VCaP (cell line): ENCODE results near the gene POLD3.

ENCODE experiments used
- H3K27ac ChIP-seq: fragments of 450-650 bp; 2 replicates; pipeline ENCODE4 v1.5.1; 2017
- CTCF ChIP-seq: fragments of 450-650 bp; conservative IDR thresholded peaks from 2 replicates; pipeline ENCODE4 v1.5.1; 2017; ENCODE audit warnings: mild to moderate bottlenecking, moderate library complexity

The POLD3 gene

GRCh38 chr11:74559110-74559933, 33.1 kb upstream of the POLD3 start:
- no peak for TF ChIP-seq CTCF
- peak overlapping the region; percentile 67 for H3K27ac ChIP-seq

GRCh38 chr11:74559934-74560309, 32.5 kb upstream of the POLD3 start:
- peak overlapping the region; percentile 67 for H3K27ac ChIP-seq
- TF ChIP-seq CTCF, result no peak

- no peak overlapping the region; the same call in 1 of the 2 replicates for H3K27ac ChIP-seq
- TF ChIP-seq CTCF, result no peak
These were observed 26.0 kb upstream of the POLD3 start for GRCh38 chr11:74566146-74566960.

GRCh38 chr11:74568028-74568427, 24.4 kb upstream of the POLD3 start:
- TF ChIP-seq CTCF, result no peak
- H3K27ac ChIP-seq, result no peak overlapping the region

GRCh38 chr11:74570266-74571061, 21.9 kb upstream of the POLD3 start:
- TF ChIP-seq CTCF, result peak; percentile 92
- no peak overlapping the region for H3K27ac ChIP-seq

- TF ChIP-seq CTCF, result no peak
- no peak overlapping the region for H3K27ac ChIP-seq
These were observed 21.4 kb upstream of the POLD3 start for GRCh38 chr11:74571062-74571399.

GRCh38 chr11:74572349-74572748, 20.0 kb upstream of the POLD3 start:
- TF ChIP-seq CTCF, result no peak
- no peak overlapping the region for H3K27ac ChIP-seq
